ENCODE data around the gene EHD4. TPM values are rescaled to one million over a fixed set of nuclear protein-coding genes. Genes with fewer than 3 reads are reported as not detected.

Gene EHD4
- total and polyA plus RNA-seq, 2 donors (not counting 1 experiment from before 2014, with no cell fraction given) = 19.3 to 22.0 TPM

DNA sequence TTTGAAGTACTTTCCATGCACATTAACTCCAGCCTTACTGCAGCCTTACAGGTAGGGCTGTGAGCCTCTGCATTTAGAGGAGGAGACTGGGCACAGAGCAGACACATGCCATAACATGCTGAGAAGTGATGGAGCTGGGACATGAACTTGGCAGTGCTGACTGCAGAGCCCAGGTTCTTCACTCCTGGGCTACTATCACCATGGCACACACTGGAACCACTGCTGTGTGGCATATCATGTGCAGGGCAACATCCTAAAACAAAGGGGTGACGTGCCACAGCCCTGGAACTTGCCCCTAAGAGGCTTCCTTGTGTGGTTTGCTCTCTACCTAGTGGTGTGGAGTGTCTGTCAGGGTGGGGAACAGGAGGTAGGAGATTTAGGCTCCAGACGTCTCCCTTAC, 25.4 kb downstream of the EHD4 start:
- H2AFZ ChIP-seq (ENCODE audit: low read length) = no peak overlapping the region

DNA sequence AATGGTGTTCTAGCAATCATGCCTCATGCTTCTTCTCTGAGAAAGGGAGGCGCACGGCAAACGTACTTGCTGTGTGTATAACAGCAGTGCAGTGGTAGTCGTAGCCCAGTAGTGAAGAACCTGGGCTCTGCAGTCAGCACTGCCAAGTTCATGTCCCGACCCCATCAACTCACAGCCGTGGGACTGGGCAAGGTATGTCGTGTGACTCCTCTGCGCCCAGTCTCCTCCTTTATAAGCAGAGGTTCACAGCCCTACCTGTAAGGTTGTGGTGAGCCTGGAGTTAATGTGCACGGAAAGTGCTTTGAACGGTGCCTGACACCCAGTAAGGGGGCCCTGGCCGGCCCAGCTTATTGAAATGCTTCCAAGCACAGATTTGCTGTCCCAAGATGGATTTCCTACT, 26.6 kb downstream of the EHD4 start:
- H3K9me3 ChIP-seq (ENCODE audit: control insufficient read depth, insufficient read depth, low read depth, low read length) = no peaks in the 10 kb centered on the region
- H3K4me2 ChIP-seq (ENCODE audit: extremely low read depth, insufficient read depth, low read length) = no peak overlapping the region
- no peak for TF ChIP-seq EZH2 (IDR thresholded peaks at IDR 0.05; ENCODE audit: low read length, missing control alignments)
- TF ChIP-seq, protein P1, sequence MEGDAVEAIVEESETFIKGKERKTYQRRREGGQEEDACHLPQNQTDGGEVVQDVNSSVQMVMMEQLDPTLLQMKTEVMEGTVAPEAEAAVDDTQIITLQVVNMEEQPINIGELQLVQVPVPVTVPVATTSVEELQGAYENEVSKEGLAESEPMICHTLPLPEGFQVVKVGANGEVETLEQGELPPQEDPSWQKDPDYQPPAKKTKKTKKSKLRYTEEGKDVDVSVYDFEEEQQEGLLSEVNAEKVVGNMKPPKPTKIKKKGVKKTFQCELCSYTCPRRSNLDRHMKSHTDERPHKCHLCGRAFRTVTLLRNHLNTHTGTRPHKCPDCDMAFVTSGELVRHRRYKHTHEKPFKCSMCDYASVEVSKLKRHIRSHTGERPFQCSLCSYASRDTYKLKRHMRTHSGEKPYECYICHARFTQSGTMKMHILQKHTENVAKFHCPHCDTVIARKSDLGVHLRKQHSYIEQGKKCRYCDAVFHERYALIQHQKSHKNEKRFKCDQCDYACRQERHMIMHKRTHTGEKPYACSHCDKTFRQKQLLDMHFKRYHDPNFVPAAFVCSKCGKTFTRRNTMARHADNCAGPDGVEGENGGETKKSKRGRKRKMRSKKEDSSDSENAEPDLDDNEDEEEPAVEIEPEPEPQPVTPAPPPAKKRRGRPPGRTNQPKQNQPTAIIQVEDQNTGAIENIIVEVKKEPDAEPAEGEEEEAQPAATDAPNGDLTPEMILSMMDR (conservative IDR thresholded peaks at IDR 0.05 in 1 of 2, IDR thresholded peaks at IDR 0.05 in 1 of 2; ENCODE audit: low read depth in 1 of 2, low read length in 2 of 2) = no peak
- H3K4me3 ChIP-seq (replicated peaks in 1 of 4; ENCODE audit: control extremely low read depth in 1 of 4, insufficient read depth in 1 of 4, low read depth in 3 of 4, low read length in 4 of 4) = no peak overlapping the region
- H3K9ac ChIP-seq (ENCODE audit: insufficient read depth, low read length) = no peak overlapping the region
- peaks cover 4% of the 10 kb centered on the region for H3K36me3 ChIP-seq (ENCODE audit: control insufficient read depth, insufficient read depth, low read length)
- H3K4me1 ChIP-seq (ENCODE audit: control insufficient read depth, extremely low read depth, insufficient read depth, low read length) = peaks cover 41% of the 10 kb centered on the region
- H3K27me3 ChIP-seq (ENCODE audit: control insufficient read depth, insufficient read depth, low read length) = no peaks in the 10 kb centered on the region
- DNase-seq (ENCODE audit: low read depth in 2 of 2) = no peak
- H4K20me1 ChIP-seq (ENCODE audit: control insufficient read depth, extremely low read depth, insufficient read depth, low read length) = no peaks in the 10 kb centered on the region
- H3K27ac ChIP-seq (ENCODE audit: insufficient read depth, low read length) = no peak overlapping the region
- H3K79me2 ChIP-seq (ENCODE audit: control insufficient read depth, insufficient read depth, low read length) = peaks cover 23% of the 10 kb centered on the region
- H2AFZ ChIP-seq (ENCODE audit: low read length) = no peak overlapping the region

More for the DNA sequence above, 25.4 kb downstream of the EHD4 start:
- H3K4me1 ChIP-seq (ENCODE audit: control insufficient read depth, extremely low read depth, insufficient read depth, low read length) = peaks cover 33% of the 10 kb centered on the region
- DNase-seq (ENCODE audit: low read depth in 2 of 2) = no peak
- H3K9ac ChIP-seq (ENCODE audit: insufficient read depth, low read length) = no peak overlapping the region
- H3K79me2 ChIP-seq (ENCODE audit: control insufficient read depth, insufficient read depth, low read length) = peaks cover 21% of the 10 kb centered on the region
- peaks cover under 1% of the 10 kb centered on the region for H3K36me3 ChIP-seq (ENCODE audit: control insufficient read depth, insufficient read depth, low read length)
- H4K20me1 ChIP-seq (ENCODE audit: control insufficient read depth, extremely low read depth, insufficient read depth, low read length) = no peaks in the 10 kb centered on the region
- no peaks in the 10 kb centered on the region for H3K27me3 ChIP-seq (ENCODE audit: control insufficient read depth, insufficient read depth, low read length)
- no peak for TF ChIP-seq EZH2 (IDR thresholded peaks at IDR 0.05; ENCODE audit: low read length, missing control alignments)
- TF ChIP-seq, protein P1 (conservative IDR thresholded peaks at IDR 0.05 in 1 of 2, IDR thresholded peaks at IDR 0.05 in 1 of 2; ENCODE audit: low read depth in 1 of 2, low read length in 2 of 2) = no peak
- no peak overlapping the region for H3K4me3 ChIP-seq (replicated peaks in 1 of 4; ENCODE audit: control extremely low read depth in 1 of 4, insufficient read depth in 1 of 4, low read depth in 3 of 4, low read length in 4 of 4)
- H3K9me3 ChIP-seq (ENCODE audit: control insufficient read depth, insufficient read depth, low read depth, low read length) = no peaks in the 10 kb centered on the region
- no peak overlapping the region for H3K27ac ChIP-seq (ENCODE audit: insufficient read depth, low read length)
- H3K4me2 ChIP-seq (ENCODE audit: extremely low read depth, insufficient read depth, low read length) = no peak overlapping the region

DNA sequence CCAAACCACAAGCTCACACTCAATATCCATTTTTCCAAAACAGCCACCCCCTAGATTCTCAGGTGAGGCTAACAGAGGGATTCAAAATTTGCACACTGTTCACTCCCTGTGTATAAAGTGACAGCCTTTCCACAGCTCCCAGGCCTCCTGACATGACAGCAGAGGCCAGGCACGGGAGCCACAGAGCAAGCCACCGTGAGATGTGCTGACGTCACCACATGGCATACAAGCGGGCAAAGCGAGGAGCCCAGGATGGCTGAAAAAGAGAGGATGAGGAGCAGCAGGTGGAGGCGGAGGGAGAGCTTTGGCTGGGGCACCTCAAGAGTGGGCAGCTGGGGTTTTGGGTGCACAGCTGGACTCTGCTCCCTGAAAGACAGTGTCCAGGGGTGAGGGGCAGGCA, 27.1 kb downstream of the EHD4 start:
- no peak for DNase-seq (ENCODE audit: low read depth in 2 of 2)
- H3K79me2 ChIP-seq (ENCODE audit: control insufficient read depth, insufficient read depth, low read length) = peaks cover 23% of the 10 kb centered on the region
- H3K4me1 ChIP-seq (ENCODE audit: control insufficient read depth, extremely low read depth, insufficient read depth, low read length) = peaks cover 46% of the 10 kb centered on the region

More for the DNA sequence above, 27.1 kb downstream of the EHD4 start:
- Histone ChIP-seq H3K36me3 (ENCODE audit: control insufficient read depth, insufficient read depth, low read length) (peaks cover 6% of the 10 kb centered on the region), H2AFZ (ENCODE audit: low read length) (no peak overlapping the region), H3K4me2 (ENCODE audit: extremely low read depth, insufficient read depth, low read length) (no peak overlapping the region), H3K27me3 (ENCODE audit: control insufficient read depth, insufficient read depth, low read length) (no peaks in the 10 kb centered on the region), H3K9me3 (ENCODE audit: control insufficient read depth, insufficient read depth, low read depth, low read length) (no peaks in the 10 kb centered on the region), H3K9ac (ENCODE audit: insufficient read depth, low read length) (no peak overlapping the region), H3K4me3 (replicated peaks in 1 of 4; ENCODE audit: control extremely low read depth in 1 of 4, insufficient read depth in 1 of 4, low read depth in 3 of 4, low read length in 4 of 4) (no peak overlapping the region), H4K20me1 (ENCODE audit: control insufficient read depth, extremely low read depth, insufficient read depth, low read length) (no peaks in the 10 kb centered on the region), H3K27ac (ENCODE audit: insufficient read depth, low read length) (peak overlapping the region; percentile 91)
- TF ChIP-seq EZH2 (IDR thresholded peaks at IDR 0.05; ENCODE audit: low read length, missing control alignments) = no peak
- TF ChIP-seq, protein P1 (conservative IDR thresholded peaks at IDR 0.05 in 1 of 2, IDR thresholded peaks at IDR 0.05 in 1 of 2; ENCODE audit: low read depth in 1 of 2, low read length in 2 of 2) = no peak

All from fibroblast of lung (primary cell).